IPS-18c (cell line): Measurements from ENCODE around the gene CLEC16A.

Source experiments
- H3K4me3 ChIP-seq: 2 replicates; pipeline ENCODE4 v1.7.0; 2013; ENCODE audit warnings: low read depth, mild to moderate bottlenecking, low read length, moderate library complexity; ENCODE audit not compliant: insufficient read depth
- H3K9me3 ChIP-seq: one replicate; pipeline ENCODE4 v1.6.1; 2013; ENCODE audit warnings: mild to moderate bottlenecking, low read length, moderate library complexity; ENCODE audit not compliant: control insufficient read depth, insufficient read depth

The CLEC16A gene

GRCh38 chr16:11033629-11034420 is 89.5 kb downstream of the CLEC16A start:
- Histone ChIP-seq H3K9me3 (peaks cover 4% of the 10 kb centered on the region), H3K4me3 (no peak overlapping the region)

DNA sequence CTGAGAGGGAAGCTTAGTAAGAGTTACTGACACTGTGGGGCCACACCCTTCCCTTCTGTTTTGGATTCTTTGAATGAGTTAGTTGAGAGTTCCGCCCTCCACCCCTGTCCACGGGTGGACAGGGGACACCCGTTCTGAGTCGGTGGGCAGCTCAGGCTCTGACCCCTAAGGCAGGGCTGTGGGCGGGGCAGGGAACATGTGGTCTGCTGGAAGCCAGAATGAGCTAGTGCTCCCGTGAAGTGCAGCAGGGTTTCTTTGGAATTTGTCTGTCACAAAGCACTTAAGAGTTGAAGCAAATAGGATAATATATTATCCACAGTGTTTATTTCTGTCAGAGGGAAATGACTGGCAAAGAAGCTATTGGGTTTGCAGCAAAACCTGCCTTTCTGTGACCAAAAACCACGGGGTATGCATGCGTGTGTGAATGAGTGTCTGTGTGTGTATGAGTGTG is 90.1 kb downstream of the CLEC16A start:
- Histone ChIP-seq H3K9me3 (peaks cover 4% of the 10 kb centered on the region), H3K4me3 (no peak overlapping the region)

- Histone ChIP-seq H3K9me3 (peaks cover 4% of the 10 kb centered on the region), H3K4me3 (no peak overlapping the region)
Measured at GRCh38 chr16:11035096-11035495, 90.7 kb downstream of the CLEC16A start.

DNA sequence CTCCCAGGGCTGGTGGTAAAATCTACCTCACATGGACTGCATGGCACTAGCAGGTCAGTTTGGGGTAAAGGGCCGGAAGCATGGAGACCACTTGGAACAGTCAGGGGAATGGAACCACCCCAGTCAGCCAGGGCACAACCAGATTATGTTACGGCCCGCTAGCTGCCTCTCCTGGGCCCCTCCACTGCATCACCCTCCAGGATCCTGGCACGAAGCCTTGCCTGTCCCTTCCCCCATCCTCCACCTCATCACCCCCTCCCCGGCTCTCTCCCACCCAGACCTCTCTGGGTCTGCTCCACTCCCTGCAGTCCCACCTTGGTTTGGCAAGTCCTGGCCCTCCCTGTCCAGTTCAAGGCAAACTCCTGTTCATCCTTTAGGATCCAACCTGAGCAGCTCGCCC is 91.7 kb downstream of the CLEC16A start:
- H3K9me3 ChIP-seq = peaks cover 4% of the 10 kb centered on the region
- H3K4me3 ChIP-seq = no peak overlapping the region

DNA sequence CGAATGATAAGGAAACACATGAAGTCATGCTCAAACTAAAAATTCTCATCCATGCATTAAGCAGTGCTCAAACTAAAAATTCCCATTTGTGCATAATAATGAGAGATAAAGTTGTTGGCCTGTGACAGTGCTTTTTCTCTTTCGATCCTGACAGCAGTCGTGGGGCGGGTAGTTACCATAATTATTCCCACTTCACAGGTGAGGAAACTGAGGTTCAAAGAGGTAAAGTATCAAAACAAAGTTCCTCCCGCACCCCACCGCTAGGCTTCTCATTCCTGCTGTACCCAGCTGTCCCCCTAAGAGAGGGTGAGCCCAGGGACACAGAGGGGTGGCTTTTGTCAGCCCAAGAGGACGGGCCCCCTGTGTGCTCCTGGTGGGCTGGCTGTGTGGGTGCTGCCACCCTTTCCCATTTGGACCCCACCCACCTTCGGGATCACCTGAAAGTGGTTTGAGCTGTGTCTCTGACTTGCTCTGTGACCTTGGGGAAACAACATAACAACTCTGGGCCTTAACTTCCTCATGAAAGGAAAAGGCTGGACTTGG is 92.6 kb downstream of the CLEC16A start:
- Histone ChIP-seq H3K9me3 (peaks cover 4% of the 10 kb centered on the region), H3K4me3 (no peak overlapping the region)

DNA sequence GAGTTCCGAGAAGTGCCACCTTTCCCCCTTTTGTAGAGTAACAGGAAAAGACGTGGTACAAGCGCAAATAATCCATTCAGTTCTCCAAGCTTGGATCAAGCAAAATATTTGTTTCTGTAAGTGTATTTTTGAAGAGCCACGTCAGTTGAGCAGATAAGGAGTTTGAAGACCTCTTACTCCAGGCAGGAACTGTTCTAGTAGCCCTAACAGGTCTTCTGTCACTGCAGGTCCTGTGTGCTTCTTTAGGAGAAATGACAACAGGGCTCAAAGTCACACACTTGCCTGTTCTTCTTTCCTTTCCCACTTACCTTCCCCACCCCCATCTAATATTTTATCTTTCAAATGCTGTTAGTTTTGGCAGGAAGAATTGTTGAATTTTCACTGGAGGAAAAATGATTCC is 93.9 kb downstream of the CLEC16A start:
- Histone ChIP-seq H3K4me3 (no peak overlapping the region), H3K9me3 (peaks cover 2% of the 10 kb centered on the region)

GRCh38 chr16:11038777-11039176 is 94.4 kb downstream of the CLEC16A start:
- Histone ChIP-seq H3K4me3 (no peak overlapping the region), H3K9me3 (peaks cover 2% of the 10 kb centered on the region)

- H3K4me3 ChIP-seq = no peak overlapping the region
- H3K9me3 ChIP-seq = no peaks in the 10 kb centered on the region
Measured at GRCh38 chr16:11039726-11040125, 95.4 kb downstream of the CLEC16A start.

DNA sequence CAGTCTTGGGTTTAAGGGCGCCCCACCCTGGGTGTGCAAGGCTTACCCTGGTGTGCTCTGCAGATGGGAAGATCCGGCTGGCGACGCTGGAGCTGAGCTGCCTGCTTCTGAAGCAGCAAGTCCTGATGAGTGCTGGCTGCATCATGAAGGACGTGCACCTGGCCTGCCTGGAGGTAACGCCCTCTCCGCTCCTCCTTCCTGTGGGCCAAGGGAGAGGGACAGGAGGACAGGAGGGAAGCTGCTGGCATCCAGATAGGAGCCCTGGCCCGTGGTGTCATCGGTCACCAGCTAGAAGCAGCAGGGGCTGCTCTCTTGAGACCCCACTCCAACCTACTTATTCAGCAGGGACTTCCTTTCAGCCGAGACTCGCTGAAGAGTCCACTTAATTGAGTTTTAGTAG is 97.8 kb downstream of the CLEC16A start:
- H3K9me3 ChIP-seq = no peaks in the 10 kb centered on the region
- H3K4me3 ChIP-seq = no peak overlapping the region

DNA sequence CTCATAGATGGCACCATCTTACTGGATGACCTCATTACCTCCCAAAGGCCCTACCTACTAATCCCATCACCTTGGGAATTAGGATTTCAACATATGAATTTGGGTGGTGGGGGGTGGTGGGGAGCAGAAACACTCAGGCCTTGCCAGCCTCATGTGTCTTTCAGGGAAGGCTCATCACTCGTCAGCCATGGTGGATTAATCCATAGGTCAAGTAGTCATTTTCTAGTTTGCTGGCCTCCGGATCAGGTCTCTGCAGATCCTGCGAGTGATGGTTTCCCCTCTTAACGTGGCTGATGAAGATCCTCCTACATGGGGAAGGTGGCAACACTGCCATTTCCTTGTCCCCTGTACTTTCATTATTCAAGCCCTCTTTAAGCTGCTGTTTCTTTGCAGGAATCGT is 101.1 kb downstream of the CLEC16A start:
- H3K4me3 ChIP-seq = no peak overlapping the region
- H3K9me3 ChIP-seq = no peaks in the 10 kb centered on the region

- no peak overlapping the region for H3K4me3 ChIP-seq
- no peaks in the 10 kb centered on the region for H3K9me3 ChIP-seq
Measured at GRCh38 chr16:11045846-11046245, 101.5 kb downstream of the CLEC16A start.

DNA sequence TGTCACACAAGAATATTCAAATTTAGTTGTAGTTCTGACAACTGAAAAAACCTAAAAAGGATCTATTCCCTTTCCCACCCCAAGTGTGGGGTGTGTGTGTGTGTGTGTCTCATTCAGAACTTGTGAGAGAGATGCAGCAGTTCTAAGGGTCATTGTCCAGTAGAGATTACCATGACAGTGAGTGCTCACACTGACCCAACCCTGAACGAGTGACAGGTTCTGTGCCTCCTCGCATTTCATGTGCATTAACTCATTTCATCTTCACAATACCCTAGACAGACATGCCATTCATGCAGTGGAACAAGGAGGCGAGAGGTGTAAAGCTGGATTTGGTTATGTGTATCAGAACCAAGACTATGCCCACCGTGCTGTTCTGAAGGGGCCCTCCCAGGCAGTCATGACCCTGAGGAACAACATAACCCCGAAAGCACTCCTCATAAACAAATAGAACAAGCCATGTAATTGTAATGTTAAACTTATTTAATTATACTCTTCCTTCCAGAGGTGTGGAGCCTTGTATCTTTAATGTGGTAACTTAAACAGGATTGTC is 102.1 kb downstream of the CLEC16A start:
- Histone ChIP-seq H3K9me3 (no peaks in the 10 kb centered on the region), H3K4me3 (no peak overlapping the region)

DNA sequence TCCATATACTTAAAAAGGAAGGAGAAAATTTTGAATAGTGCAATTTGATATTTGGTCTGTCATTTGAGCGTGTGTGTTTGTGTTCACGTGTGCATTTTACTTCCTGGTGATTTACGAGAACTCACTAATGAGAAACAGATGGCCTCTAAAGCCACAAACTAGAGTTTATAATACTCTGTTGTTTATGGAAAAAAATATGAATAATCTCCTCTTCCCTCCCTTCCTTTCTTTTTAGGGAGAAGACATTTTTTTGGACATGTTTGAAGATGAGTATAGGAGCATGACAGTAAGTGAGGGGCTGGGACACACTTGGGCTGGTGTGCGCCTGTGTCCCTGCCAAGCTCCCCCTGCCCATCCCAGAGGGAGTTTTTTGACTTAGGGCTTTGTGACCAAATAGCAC is 102.7 kb downstream of the CLEC16A start:
- Histone ChIP-seq H3K9me3 (no peaks in the 10 kb centered on the region), H3K4me3 (no peak overlapping the region)

GRCh38 chr16:11047939-11048800 is 103.8 kb downstream of the CLEC16A start:
- H3K4me3 ChIP-seq = no peak overlapping the region
- H3K9me3 ChIP-seq = no peaks in the 10 kb centered on the region

GRCh38 chr16:11049396-11050059 is 105.2 kb downstream of the CLEC16A start:
- H3K4me3 ChIP-seq = no peak overlapping the region
- H3K9me3 ChIP-seq = no peaks in the 10 kb centered on the region

- Histone ChIP-seq H3K4me3 (no peak overlapping the region), H3K9me3 (no peaks in the 10 kb centered on the region)
Measured at GRCh38 chr16:11050536-11050935, 106.2 kb downstream of the CLEC16A start.

DNA sequence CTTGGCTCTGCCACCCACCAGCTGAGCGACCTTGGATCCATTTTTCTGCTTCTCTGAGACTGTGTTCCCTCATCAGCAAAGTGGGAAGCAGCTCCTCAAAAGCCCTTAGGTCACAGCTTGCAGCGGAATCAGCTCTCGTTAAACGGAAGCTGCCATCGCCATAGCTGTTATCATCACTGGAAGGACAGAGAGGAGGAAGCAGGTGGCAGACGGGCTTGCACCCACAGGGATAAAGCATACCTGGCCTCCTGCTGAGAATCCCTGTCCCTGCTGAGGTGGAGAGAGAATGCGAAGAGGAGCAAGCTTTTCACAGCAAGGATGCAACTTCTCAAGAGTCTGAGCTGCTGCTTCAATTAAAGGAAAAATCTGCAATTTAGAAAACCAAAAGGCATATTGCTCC is 106.6 kb downstream of the CLEC16A start:
- no peak overlapping the region for H3K4me3 ChIP-seq
- no peaks in the 10 kb centered on the region for H3K9me3 ChIP-seq
